HG02571 (cell line): ENCODE measurements around the gene EIF2B2.

Source experiments
- ATAC-seq: cut with Tn5 transposase; IDR thresholded peaks from one replicate; pipeline ENCODE4 v1.9.1; 2021; ENCODE audit warnings: mild to moderate bottlenecking, moderate library complexity; ENCODE audit not compliant: unreplicated experiment

EIF2B2 gene

GRCh38 chr14:75002392-75003249, at the start of gene EIF2B2:
Gene EIF2B2 (plus strand): TSS chr14:75002921. CDS start chr14:75002991, 70 bp downstream.
- peak; percentile 96 for ATAC-seq

- ATAC-seq, result no peak
These were observed 49.0 kb upstream of the EIF2B2 start for GRCh38 chr14:74953686-74954085.

GRCh38 chr14:74954232-74954946, 48.3 kb upstream of the EIF2B2 start:
- no peak for ATAC-seq

- ATAC-seq, result no peak
These were observed 47.8 kb upstream of the EIF2B2 start for GRCh38 chr14:74954947-74955228.

GRCh38 chr14:74955229-74956026, 47.3 kb upstream of the EIF2B2 start, which contains the start of gene PGF:
Gene PGF (minus strand): TSS chr14:74955597. CDS start chr14:74955242, 355 bp downstream.
- no peak for ATAC-seq

GRCh38 chr14:74956027-74956279, 46.8 kb upstream of the EIF2B2 start:
- ATAC-seq, result no peak

GRCh38 chr14:74956280-74957072, 46.2 kb upstream of the EIF2B2 start:
- ATAC-seq, result no peak

GRCh38 chr14:74959596-74960180, 43.0 kb upstream of the EIF2B2 start:
- ATAC-seq, result no peak

- ATAC-seq, result no peak
These were observed 42.0 kb upstream of the EIF2B2 start for GRCh38 chr14:74960736-74961135.

GRCh38 chr14:74961238-74961911, 41.3 kb upstream of the EIF2B2 start:
- ATAC-seq, result no peak

GRCh38 chr14:74962046-74962445, 40.7 kb upstream of the EIF2B2 start:
- ATAC-seq, result no peak

- ATAC-seq, result no peak
These were observed 40.2 kb upstream of the EIF2B2 start for GRCh38 chr14:74962493-74962892.

- no peak for ATAC-seq
These were observed 39.5 kb upstream of the EIF2B2 start for GRCh38 chr14:74963178-74963704.

GRCh38 chr14:74963705-74964271, 38.9 kb upstream of the EIF2B2 start:
- ATAC-seq, result no peak

- ATAC-seq, result no peak
These were observed 37.8 kb upstream of the EIF2B2 start for GRCh38 chr14:74964787-74965485.

- ATAC-seq, result no peak
These were observed 37.1 kb upstream of the EIF2B2 start for GRCh38 chr14:74965486-74966153.

- no peak for ATAC-seq
These were observed 33.9 kb upstream of the EIF2B2 start for GRCh38 chr14:74968811-74969210.

GRCh38 chr14:74973003-74973653, 29.6 kb upstream of the EIF2B2 start:
- no peak for ATAC-seq
